CD4-positive, alpha-beta T cell treated with Interleukin-10 for 1 hour (primary cell): ENCODE data around the gene THOP1.

Experiments
- DNase-seq: peaks from one replicate; pipeline ENCODE4 v3.0.0-alpha.2; 2020

THOP1 gene

GRCh38 chr19:2856457-2857050, 71.3 kb downstream of the THOP1 start:
- peak; percentile 53 for DNase-seq

- no peak for DNase-seq
These were observed 73.6 kb downstream of the THOP1 start for GRCh38 chr19:2858864-2859263.

GRCh38 chr19:2863816-2864215, 78.5 kb downstream of the THOP1 start:
- no peak for DNase-seq
